ENCODE measurements around the gene CFAP61.
"Not testable (repeated sequence)": the region's sequence is repeated elsewhere in the genome, so short reads cannot be mapped to it uniquely, and the experiment has no call there.

The CFAP61 gene

DNA sequence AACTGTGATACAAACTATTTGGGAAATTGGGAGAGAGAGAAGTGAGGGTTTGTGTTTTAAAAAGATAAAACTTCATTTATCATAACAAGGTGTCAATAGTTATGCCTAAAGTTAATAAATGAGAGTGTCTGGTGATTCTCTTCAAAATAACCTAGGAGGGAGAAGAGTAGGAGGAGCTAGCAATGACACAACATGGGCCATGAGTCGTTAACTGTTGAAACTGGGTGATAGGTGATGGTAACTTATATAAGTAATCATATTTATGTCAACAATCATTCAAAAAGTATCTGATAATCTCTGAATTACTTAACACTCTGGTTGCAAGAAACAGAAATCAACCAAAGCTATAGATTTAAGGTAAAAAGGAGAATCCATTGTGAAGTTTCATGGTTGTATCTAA lies 268.8 kb downstream of the CFAP61 start:
- DNase-seq: no peak
- in situ Hi-C loops (cut with HindIII; ENCODE audit: low pct_ligation_motif_present, low pct_unique_long_range_greater_than_20kb, low sequenced_read_pairs): no loop called here

DNA sequence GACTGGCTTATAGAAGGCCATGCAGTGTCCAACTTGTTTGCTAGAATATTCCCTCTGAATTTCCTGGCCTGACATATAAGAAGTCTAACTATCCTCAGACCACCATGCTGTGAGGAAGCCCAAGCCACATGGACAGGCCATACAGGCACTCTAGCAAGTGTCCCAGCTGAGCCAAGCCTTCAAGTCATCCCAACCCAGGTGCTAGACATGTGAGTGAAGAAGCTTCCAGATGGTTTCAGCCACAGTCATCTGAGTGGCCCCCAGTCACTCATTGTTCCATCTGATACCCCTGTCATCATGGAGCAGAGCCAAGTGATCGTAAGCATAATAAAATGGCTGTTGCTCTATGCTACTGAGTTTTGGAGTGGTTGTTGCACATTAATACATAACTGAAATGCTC lies 269.6 kb downstream of the CFAP61 start:
- in situ Hi-C loops (cut with HindIII; ENCODE audit: low pct_ligation_motif_present, low pct_unique_long_range_greater_than_20kb, low sequenced_read_pairs): no loop called here
- DNase-seq: no peak

DNA sequence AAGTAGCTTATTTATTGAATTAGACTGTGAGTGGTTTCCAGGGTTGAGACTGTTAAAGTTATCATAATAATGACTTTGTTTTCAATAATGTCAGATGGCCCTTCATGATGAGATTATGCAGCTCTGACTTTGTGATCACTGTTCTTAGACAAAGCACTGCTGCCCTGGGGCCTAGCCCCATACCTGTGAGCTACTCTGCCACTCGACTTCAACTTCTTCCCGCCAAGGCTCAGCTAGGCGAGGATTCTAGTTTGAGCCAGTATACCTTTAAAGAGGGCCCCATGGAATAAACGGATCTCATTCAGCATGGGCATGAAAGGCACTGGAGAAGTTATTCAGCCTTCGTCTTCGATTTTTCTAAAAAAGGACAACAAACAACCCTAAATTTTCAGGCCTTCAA lies 270.6 kb downstream of the CFAP61 start:
- in situ Hi-C loops (cut with HindIII; ENCODE audit: low pct_ligation_motif_present, low pct_unique_long_range_greater_than_20kb, low sequenced_read_pairs): no loop called here
- no peak for DNase-seq

DNA sequence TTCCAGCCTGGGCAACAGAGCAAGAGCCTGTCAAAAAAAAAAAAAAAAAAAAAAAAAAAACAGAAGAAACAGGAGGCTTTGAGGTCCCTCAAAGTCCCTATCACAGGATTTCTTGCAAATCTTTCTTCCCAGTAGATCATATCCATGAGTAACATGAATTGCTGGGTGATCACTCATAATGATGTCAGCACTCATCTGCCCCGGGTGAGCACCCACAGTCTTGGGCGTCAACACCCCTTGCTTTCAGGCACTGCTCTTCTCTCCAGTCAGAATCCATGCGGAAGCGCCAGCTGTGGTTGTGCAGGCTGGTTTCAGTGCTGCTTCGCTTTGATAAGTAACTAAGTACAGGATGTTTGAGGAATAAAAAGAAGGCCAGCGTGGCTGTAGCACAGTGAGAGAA lies 275.4 kb downstream of the CFAP61 start:
- DNase-seq: peak; percentile 93
- in situ Hi-C loops (cut with HindIII; ENCODE audit: low pct_ligation_motif_present, low pct_unique_long_range_greater_than_20kb, low sequenced_read_pairs): no loop called here

DNA sequence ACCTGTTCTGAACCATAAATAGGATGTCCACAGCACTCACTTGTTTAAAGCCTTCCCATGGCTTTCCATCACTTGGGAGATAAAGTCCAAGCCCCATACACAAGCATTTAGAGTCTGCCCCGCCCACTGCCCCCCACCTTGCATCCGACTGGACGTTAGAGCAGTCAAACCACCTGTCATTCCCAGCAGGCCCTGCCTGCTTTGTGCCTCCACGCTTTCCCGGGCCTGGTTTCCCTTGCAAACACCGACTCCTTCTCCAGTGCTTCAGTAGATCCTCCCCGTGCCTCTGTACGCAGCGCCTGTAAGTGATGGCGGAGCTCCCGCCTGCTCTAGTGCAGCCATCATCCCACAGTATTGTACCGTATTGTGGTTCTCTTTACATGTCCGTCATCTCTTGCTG lies 277.2 kb downstream of the CFAP61 start:
- no peak for DNase-seq
- in situ Hi-C loops (cut with HindIII; ENCODE audit: low pct_ligation_motif_present, low pct_unique_long_range_greater_than_20kb, low sequenced_read_pairs): no loop called here

DNA sequence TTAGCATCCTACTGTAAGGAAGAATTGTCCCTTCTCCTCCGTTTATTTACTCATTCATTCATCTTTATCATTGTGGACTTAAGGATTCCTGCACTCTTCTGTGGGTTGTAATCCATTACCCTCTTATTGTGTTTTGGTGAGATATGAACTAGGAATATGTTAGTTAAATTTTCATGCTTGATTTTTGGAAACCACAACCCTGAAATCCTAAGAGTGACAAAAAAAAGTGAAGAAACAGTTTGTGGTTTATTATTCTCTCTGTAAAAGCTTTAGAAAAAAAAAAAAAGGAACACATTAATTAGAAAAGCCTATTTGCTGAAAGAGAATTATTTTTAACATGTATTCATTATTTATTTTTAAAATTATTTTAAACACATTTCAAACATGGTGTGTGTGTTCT lies 278.8 kb downstream of the CFAP61 start:
- in situ Hi-C loops (cut with HindIII; ENCODE audit: low pct_ligation_motif_present, low pct_unique_long_range_greater_than_20kb, low sequenced_read_pairs): no loop called here
- DNase-seq: no peak

DNA sequence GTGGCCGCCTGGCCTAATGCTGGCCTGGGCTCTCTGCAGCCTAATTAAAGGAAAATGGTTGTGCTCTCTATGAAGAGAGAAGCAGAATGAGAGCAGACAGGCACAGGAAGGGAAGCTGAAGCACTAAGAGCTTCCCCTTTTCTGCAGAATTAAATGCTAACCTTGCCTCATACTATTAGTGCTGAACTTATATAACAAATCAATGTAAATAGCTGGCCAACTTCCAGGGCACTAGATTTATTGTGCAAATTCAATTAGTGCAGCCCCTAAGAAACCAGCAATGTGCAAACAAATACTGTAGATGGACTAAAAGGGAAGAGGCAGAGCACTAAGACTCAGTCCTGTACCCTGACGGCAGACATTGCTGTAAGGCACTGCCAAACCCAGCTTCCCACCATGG lies 279.5 kb downstream of the CFAP61 start:
- in situ Hi-C loops (cut with HindIII; ENCODE audit: low pct_ligation_motif_present, low pct_unique_long_range_greater_than_20kb, low sequenced_read_pairs): no loop called here
- DNase-seq: no peak

DNA sequence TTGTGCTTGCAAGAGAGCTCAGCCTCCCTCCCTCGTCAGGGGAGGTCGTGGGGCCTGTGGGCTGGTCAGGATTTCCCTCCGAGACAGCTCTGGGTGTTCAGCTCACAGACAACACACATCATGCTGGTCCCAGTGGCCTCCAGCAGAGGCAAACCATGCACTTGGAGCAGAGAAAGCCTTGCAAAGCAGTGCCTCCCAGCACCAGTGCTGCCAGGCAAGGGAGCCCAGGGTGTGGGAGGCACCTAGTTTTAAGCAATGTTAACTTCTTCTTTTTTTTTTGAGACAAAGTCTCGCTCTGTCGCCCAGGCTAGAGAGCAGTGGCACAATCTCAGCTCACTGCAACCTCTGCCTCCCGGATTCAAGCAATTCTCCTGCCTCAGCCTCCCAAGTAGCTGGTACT lies 281.5 kb downstream of the CFAP61 start:
- no peak for DNase-seq
- in situ Hi-C loops (cut with HindIII; ENCODE audit: low pct_ligation_motif_present, low pct_unique_long_range_greater_than_20kb, low sequenced_read_pairs): no loop called here

DNA sequence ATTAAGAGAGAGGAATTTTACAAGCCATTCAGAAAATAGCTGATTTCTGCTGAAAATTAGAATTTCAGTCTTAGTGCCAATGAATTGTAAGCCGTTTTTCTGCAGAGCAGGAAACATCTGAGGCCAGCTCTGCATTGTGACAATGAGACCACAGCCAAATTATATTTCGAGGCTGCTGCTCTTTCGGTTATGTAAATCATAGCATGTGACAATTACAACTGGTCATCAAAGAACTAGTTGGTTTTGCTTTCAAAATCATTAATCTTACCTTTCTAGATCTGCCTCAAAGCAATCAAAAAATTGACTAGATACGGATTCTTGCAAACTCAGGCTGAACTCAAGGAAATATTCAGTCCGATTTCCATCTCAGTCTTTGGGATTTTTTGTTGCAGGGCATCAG lies 282.2 kb downstream of the CFAP61 start:
- in situ Hi-C loops (cut with HindIII; ENCODE audit: low pct_ligation_motif_present, low pct_unique_long_range_greater_than_20kb, low sequenced_read_pairs): no loop called here
- no peak for DNase-seq

DNA sequence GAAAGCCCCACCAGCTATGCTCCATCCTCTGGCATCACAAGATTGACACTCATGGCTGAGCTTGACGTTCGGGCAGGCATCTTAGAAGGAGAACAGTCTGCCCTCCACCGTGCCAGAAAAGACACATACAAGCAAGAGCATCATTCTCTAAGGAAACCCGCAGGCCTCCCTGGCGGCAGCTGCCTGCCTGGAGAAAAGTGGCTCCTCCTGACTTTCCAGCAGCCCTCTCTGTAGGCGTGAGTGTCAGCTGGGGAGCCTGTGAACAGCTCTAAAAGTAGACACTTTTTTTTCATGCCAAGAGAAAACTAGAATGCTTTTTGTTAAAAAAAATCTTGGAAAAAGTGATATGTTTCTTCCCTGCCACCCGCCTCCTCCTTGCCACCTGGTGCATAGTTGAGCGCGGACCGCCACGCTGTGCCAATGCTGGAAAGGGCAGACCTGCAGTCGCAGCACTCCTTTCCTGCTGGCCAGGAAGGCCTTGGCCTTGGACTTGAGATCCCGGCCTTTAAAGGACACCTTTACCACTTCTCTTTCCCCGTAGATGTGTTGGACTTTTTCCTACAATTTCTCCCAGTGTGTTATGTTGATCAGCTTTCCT lies 285.9 kb downstream of the CFAP61 start:
- DNase-seq: no peak
- in situ Hi-C loops (cut with HindIII; ENCODE audit: low pct_ligation_motif_present, low pct_unique_long_range_greater_than_20kb, low sequenced_read_pairs): no loop called here

DNA sequence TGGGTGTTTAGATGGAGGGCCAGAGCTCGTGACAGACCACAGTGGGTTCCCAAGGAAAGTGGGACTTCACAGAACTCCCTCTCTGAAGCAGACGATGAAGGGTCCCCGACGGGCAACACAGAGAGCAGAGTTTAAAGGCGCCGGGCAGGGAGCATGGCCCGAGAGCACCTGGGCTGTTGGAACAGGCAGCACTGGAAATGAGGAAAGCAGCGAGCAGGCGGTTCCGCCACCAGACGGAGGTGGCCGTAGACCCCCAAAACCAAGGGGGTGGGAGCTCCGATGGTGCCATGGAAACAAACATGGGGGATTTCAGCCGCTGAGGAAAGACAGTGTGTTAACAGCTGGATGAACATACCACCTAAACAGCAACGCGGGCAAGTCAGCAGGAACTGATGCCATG lies 288.1 kb downstream of the CFAP61 start:
- in situ Hi-C loops (cut with HindIII; ENCODE audit: low pct_ligation_motif_present, low pct_unique_long_range_greater_than_20kb, low sequenced_read_pairs): no loop called here
- no peak for DNase-seq

DNA sequence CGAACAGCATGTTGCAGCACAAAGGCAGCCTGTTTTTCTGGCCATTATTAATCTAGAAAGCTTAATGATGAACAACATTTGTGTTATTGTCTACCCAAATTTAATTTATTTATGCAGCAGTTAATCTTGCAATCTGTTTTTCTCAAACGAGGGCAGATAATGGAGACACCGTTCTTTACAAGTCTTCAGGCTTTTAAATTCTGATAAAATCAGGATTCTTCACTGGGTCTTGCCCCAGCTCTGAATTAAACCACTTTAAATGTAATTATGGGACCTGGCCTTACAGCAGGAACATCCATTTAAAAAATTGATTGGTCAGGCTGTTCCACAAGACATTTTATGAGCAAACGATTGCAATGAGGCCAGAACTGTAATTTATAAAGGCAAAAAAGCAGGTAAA lies 289.0 kb downstream of the CFAP61 start:
- DNase-seq: no peak
- in situ Hi-C loops (cut with HindIII; ENCODE audit: low pct_ligation_motif_present, low pct_unique_long_range_greater_than_20kb, low sequenced_read_pairs): no loop called here

DNA sequence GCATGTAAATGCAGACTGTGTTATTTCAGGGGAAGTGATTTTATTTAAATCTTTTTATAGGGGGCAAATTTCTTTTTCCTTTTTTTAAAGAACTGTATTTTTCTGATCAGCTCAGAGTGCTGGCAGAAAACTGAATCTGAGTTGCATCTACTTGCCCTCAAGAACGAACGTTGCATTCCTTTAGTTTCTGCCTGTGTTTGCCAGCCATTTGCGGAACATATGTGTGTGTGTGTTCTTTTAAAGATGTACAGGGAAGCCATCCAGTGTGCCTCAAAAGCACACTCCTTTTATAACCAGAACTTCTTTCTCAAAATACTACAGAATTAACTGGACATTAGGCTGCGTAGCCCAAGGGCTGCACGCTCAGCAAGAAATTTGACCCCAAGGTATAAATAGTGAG lies 289.7 kb downstream of the CFAP61 start:
- DNase-seq: no peak
- in situ Hi-C loops (cut with HindIII; ENCODE audit: low pct_ligation_motif_present, low pct_unique_long_range_greater_than_20kb, low sequenced_read_pairs): no loop called here

DNA sequence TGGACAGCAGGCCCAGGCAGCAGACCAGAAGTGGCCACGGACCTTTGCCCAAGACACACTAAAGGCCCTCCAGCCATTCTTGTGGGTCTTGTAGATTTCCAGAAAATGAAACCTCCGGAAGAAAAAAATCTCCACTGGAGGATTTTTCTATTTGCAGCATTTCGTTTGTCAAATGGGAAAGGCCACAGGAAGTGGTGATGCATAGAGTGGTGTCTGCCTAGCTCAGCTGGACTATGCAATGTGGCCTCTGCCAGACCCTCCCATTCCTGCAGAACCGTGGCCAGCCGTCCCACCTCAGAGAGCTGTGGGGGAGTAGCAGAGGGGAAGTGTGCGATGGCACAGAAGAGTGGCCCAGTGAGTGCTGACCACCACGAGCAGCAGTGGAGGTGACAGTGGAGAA lies 291.6 kb downstream of the CFAP61 start:
- no peak for DNase-seq
- in situ Hi-C loops (cut with HindIII; ENCODE audit: low pct_ligation_motif_present, low pct_unique_long_range_greater_than_20kb, low sequenced_read_pairs): no loop called here

DNA sequence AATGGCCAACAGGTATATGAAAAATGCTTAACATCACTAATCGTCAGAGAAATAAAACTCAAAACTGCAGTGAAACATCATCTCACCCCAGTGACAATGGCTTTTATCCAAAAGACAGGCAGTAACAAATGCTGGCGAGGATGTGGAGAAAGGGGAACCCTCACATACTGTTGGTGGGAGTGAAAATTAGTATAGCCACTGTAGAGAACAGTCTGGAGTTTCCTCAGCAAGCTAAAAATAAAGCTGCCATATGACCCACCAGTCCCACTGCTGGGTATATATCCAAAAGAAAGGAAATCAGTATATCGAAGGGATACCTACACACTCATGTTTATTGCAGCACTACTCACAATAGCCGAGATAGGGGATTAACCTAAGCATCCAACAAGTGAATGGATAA lies 292.1 kb downstream of the CFAP61 start:
- in situ Hi-C loops (cut with HindIII; ENCODE audit: low pct_ligation_motif_present, low pct_unique_long_range_greater_than_20kb, low sequenced_read_pairs): no loop called here

DNA sequence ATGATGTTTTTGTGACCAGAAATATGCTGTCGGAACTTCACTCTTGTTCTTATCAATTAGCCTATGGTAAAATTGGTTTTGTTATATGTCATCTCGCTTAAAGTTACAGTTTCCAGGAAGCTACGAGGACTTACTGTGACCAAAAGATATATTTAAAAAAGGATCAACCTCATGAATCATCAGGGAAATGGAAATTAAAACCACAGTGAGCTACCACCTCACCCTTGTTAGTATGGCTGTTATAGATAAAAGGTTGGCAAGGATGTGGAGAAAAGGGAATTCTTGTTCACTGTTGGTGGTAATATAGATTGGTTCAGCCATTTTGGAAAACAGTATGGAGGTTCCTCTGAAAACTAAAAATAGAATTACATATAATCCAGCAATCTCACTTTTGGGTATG lies 301.2 kb downstream of the CFAP61 start:
- no peak for DNase-seq
- in situ Hi-C loops (cut with HindIII; ENCODE audit: low pct_ligation_motif_present, low pct_unique_long_range_greater_than_20kb, low sequenced_read_pairs): no loop called here

More for the DNA sequence above, 292.1 kb downstream of the CFAP61 start:
- no peak for DNase-seq

DNA sequence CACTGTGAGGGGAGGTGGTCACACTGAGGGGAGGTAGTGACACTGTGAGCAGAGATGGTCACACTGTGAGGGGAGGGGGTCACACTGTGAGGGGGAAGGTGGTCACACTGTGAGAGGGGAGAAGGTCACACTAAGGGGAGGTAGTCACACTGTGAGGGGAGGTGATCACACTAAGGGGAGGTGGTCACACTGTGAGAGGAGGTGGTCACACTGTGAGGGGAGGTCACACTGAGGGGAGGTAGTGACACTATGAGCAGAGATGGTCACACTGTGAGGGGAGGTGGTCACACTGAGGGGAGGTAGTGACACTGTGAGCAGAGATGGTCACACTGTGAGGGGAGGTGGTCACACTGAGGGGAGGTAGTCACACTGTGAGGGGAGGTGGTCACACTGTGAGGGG lies 303.2 kb downstream of the CFAP61 start:
- DNase-seq; in situ Hi-C loops (cut with HindIII; ENCODE audit: low pct_ligation_motif_present, low pct_unique_long_range_greater_than_20kb, low sequenced_read_pairs): not testable (repeated sequence)

DNA sequence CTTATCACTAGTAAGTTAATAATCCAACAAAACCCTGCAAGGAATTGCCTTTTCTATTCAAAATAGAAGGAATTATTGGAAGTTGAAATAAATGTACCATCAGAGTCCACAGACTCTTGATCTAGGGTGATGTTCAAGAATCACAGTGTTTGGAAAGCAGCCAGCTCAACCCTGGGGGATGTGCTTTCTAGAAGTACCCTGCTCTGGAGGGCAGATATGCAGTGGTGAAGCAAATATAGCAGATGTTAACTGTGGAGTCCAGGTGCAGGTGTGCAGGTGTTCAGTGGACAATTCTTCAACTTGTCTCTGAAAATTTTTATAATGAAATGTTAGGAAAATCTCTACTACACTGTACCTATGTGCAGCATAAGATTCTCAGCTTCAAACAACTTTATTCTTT lies 306.5 kb downstream of the CFAP61 start:
- in situ Hi-C loops (cut with HindIII; ENCODE audit: low pct_ligation_motif_present, low pct_unique_long_range_greater_than_20kb, low sequenced_read_pairs): no loop called here
- DNase-seq: no peak

DNA sequence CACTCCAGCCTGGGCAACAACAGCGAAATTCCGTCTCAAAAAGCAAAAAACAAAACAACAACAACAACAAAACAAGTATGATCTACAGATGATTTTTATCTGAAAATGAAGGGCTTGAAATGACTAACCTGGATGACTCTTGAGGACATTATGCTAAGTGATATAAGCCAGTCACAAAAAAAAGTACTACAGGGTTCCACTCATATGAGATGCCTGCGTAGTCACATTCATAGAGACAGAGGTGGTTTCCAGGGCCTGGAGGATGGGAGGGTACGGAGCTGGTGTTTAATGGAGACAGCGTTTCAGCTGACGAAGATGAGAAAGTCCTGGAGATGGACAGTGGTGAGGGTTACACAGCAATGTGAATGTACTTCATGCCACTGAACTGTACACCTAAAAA lies 307.3 kb downstream of the CFAP61 start:
- no peak for DNase-seq
- in situ Hi-C loops (cut with HindIII; ENCODE audit: low pct_ligation_motif_present, low pct_unique_long_range_greater_than_20kb, low sequenced_read_pairs): no loop called here

DNA sequence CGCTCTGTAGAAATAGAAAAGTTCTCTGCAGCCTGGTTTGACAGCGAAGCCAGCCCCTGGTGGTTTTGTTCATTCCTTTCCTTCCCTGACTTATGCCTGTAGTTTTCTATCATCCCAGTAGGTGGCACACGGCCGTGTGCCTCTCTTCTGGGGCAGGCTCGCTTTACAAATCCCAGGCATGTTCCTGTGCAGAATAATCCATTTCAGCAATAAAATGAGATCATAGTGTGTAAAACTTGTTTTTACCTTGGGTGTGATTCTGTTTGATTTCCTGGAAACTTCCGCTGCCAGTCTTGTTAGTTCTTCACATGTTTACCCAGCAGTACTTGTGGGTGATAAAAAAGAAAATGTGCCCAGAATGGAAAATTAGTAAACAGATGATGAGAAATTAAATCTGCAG lies 308.1 kb downstream of the CFAP61 start:
- in situ Hi-C loops (cut with HindIII; ENCODE audit: low pct_ligation_motif_present, low pct_unique_long_range_greater_than_20kb, low sequenced_read_pairs): no loop called here
- DNase-seq: peak; percentile 53

DNA sequence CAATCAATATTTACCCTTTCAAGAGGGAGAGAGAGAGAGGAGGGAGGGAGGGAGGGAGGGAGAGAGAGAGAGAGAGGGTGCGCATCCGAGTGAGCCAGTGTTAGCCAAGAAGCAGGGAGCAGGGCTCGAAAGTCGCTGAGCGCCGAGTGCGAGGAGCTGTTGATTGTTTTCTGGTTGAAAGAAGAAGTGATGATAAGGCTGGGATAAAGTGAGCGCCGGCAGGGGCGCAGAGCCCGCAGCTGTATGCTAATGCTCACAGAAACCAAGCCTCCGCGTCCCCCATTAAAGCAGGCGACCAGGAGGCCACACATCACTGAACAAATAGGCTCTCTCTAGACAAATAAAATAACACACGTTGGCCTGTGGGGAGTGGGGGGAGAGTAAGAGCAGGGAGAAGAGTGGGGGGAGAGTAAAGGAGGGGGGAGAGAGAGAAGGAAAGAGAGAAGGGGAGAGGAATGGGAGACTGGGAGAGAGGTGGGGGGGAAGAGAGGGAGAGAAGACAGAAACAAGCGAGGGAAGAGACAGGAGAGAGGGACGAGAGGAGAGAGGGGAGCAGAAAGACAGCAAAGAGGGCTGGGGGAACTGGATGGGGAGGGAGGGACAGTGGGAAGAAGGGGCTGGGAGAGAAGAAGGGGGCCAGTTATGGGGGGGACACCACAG lies 310.6 kb downstream of the CFAP61 start:
- DNase-seq: no peak
- in situ Hi-C loops (cut with HindIII; ENCODE audit: low pct_ligation_motif_present, low pct_unique_long_range_greater_than_20kb, low sequenced_read_pairs): no loop called here

Measured in ACHN (cell line).